Measurements from ENCODE around the gene U2AF1.
"Not testable (repeated sequence)": the region's sequence is repeated elsewhere in the genome, so short reads cannot be mapped to it uniquely, and the experiment has no call there.

U2AF1 gene

GRCh38 chr21:43109006-43109405 is 1.6 kb upstream of the U2AF1 start:
- not testable (repeated sequence) for H3K9me3 ChIP-seq (ENCODE audit: control insufficient read depth in 2 of 2, low read length in 2 of 2); H3K27me3 ChIP-seq (ENCODE audit: control insufficient read depth in 2 of 2, insufficient read depth in 2 of 2, low read length in 2 of 2); H3K36me3 ChIP-seq (ENCODE audit: control insufficient read depth in 2 of 2, insufficient read depth in 2 of 2, low read length in 2 of 2); H3K4me1 ChIP-seq (ENCODE audit: control insufficient read depth in 2 of 2, insufficient read depth in 2 of 2, low read length in 2 of 2); H3K27ac ChIP-seq (ENCODE audit: low read depth in 2 of 2, low read length in 2 of 2); H3K9ac ChIP-seq (ENCODE audit: low read depth in 1 of 2, low read length in 2 of 2); H3K4me3 ChIP-seq (ENCODE audit: low read length in 2 of 2)

GRCh38 chr21:43108177-43108576 is 807 bp upstream of the U2AF1 start:
- not testable (repeated sequence) for H3K9ac ChIP-seq (ENCODE audit: low read depth in 1 of 2, low read length in 2 of 2); H3K27me3 ChIP-seq (ENCODE audit: control insufficient read depth in 2 of 2, insufficient read depth in 2 of 2, low read length in 2 of 2); H3K9me3 ChIP-seq (ENCODE audit: control insufficient read depth in 2 of 2, low read length in 2 of 2); H3K4me3 ChIP-seq (ENCODE audit: low read length in 2 of 2); H3K4me1 ChIP-seq (ENCODE audit: control insufficient read depth in 2 of 2, insufficient read depth in 2 of 2, low read length in 2 of 2); H3K36me3 ChIP-seq (ENCODE audit: control insufficient read depth in 2 of 2, insufficient read depth in 2 of 2, low read length in 2 of 2); H3K27ac ChIP-seq (ENCODE audit: low read depth in 2 of 2, low read length in 2 of 2)

- not testable (repeated sequence) for H3K9ac ChIP-seq (ENCODE audit: low read depth in 1 of 2, low read length in 2 of 2); H3K27ac ChIP-seq (ENCODE audit: low read depth in 2 of 2, low read length in 2 of 2); H3K27me3 ChIP-seq (ENCODE audit: control insufficient read depth in 2 of 2, insufficient read depth in 2 of 2, low read length in 2 of 2); H3K9me3 ChIP-seq (ENCODE audit: control insufficient read depth in 2 of 2, low read length in 2 of 2); H3K4me3 ChIP-seq (ENCODE audit: low read length in 2 of 2); H3K36me3 ChIP-seq (ENCODE audit: control insufficient read depth in 2 of 2, insufficient read depth in 2 of 2, low read length in 2 of 2); H3K4me1 ChIP-seq (ENCODE audit: control insufficient read depth in 2 of 2, insufficient read depth in 2 of 2, low read length in 2 of 2)
Observed at GRCh38 chr21:43107794-43108137, 396 bp upstream of the U2AF1 start.

GRCh38 chr21:43104642-43105041 is 2.7 kb downstream of the U2AF1 start:
- not testable (repeated sequence) for H3K4me1 ChIP-seq (ENCODE audit: control insufficient read depth in 2 of 2, insufficient read depth in 2 of 2, low read length in 2 of 2)

GRCh38 chr21:43102281-43102680 is 5.1 kb downstream of the U2AF1 start:
- H3K27ac ChIP-seq (ENCODE audit: low read depth in 2 of 2, low read length in 2 of 2); H3K27me3 ChIP-seq (ENCODE audit: control insufficient read depth in 2 of 2, insufficient read depth in 2 of 2, low read length in 2 of 2); H3K36me3 ChIP-seq (ENCODE audit: control insufficient read depth in 2 of 2, insufficient read depth in 2 of 2, low read length in 2 of 2); H3K9me3 ChIP-seq (ENCODE audit: control insufficient read depth in 2 of 2, low read length in 2 of 2); H3K9ac ChIP-seq (ENCODE audit: low read depth in 1 of 2, low read length in 2 of 2); H3K4me1 ChIP-seq (ENCODE audit: control insufficient read depth in 2 of 2, insufficient read depth in 2 of 2, low read length in 2 of 2); H3K4me3 ChIP-seq (ENCODE audit: low read length in 2 of 2): not testable (repeated sequence)

More at GRCh38 chr21:43104642-43105041, 2.7 kb downstream of the U2AF1 start:
- H3K4me3 ChIP-seq (ENCODE audit: low read length in 2 of 2); H3K36me3 ChIP-seq (ENCODE audit: control insufficient read depth in 2 of 2, insufficient read depth in 2 of 2, low read length in 2 of 2); H3K9ac ChIP-seq (ENCODE audit: low read depth in 1 of 2, low read length in 2 of 2); H3K27ac ChIP-seq (ENCODE audit: low read depth in 2 of 2, low read length in 2 of 2); H3K9me3 ChIP-seq (ENCODE audit: control insufficient read depth in 2 of 2, low read length in 2 of 2); H3K27me3 ChIP-seq (ENCODE audit: control insufficient read depth in 2 of 2, insufficient read depth in 2 of 2, low read length in 2 of 2): not testable (repeated sequence)

- not testable (repeated sequence) for H3K27me3 ChIP-seq (ENCODE audit: control insufficient read depth in 2 of 2, insufficient read depth in 2 of 2, low read length in 2 of 2); H3K36me3 ChIP-seq (ENCODE audit: control insufficient read depth in 2 of 2, insufficient read depth in 2 of 2, low read length in 2 of 2); H3K4me3 ChIP-seq (ENCODE audit: low read length in 2 of 2); H3K9me3 ChIP-seq (ENCODE audit: control insufficient read depth in 2 of 2, low read length in 2 of 2); H3K9ac ChIP-seq (ENCODE audit: low read depth in 1 of 2, low read length in 2 of 2); H3K4me1 ChIP-seq (ENCODE audit: control insufficient read depth in 2 of 2, insufficient read depth in 2 of 2, low read length in 2 of 2); H3K27ac ChIP-seq (ENCODE audit: low read depth in 2 of 2, low read length in 2 of 2)
Observed at GRCh38 chr21:43101676-43102075, 5.7 kb downstream of the U2AF1 start.

GRCh38 chr21:43101000-43101399 is 6.4 kb downstream of the U2AF1 start:
- H3K36me3 ChIP-seq (ENCODE audit: control insufficient read depth in 2 of 2, insufficient read depth in 2 of 2, low read length in 2 of 2); H3K4me1 ChIP-seq (ENCODE audit: control insufficient read depth in 2 of 2, insufficient read depth in 2 of 2, low read length in 2 of 2); H3K4me3 ChIP-seq (ENCODE audit: low read length in 2 of 2); H3K9ac ChIP-seq (ENCODE audit: low read depth in 1 of 2, low read length in 2 of 2); H3K9me3 ChIP-seq (ENCODE audit: control insufficient read depth in 2 of 2, low read length in 2 of 2); H3K27me3 ChIP-seq (ENCODE audit: control insufficient read depth in 2 of 2, insufficient read depth in 2 of 2, low read length in 2 of 2); H3K27ac ChIP-seq (ENCODE audit: low read depth in 2 of 2, low read length in 2 of 2): not testable (repeated sequence)

- H3K27ac ChIP-seq (ENCODE audit: low read depth in 2 of 2, low read length in 2 of 2); H3K36me3 ChIP-seq (ENCODE audit: control insufficient read depth in 2 of 2, insufficient read depth in 2 of 2, low read length in 2 of 2); H3K4me1 ChIP-seq (ENCODE audit: control insufficient read depth in 2 of 2, insufficient read depth in 2 of 2, low read length in 2 of 2); H3K4me3 ChIP-seq (ENCODE audit: low read length in 2 of 2); H3K9me3 ChIP-seq (ENCODE audit: control insufficient read depth in 2 of 2, low read length in 2 of 2); H3K27me3 ChIP-seq (ENCODE audit: control insufficient read depth in 2 of 2, insufficient read depth in 2 of 2, low read length in 2 of 2); H3K9ac ChIP-seq (ENCODE audit: low read depth in 1 of 2, low read length in 2 of 2): not testable (repeated sequence)
Observed at GRCh38 chr21:43091979-43092614, 15.3 kb downstream of the U2AF1 start.

- not testable (repeated sequence) for H3K9ac ChIP-seq (ENCODE audit: low read depth in 1 of 2, low read length in 2 of 2); H3K9me3 ChIP-seq (ENCODE audit: control insufficient read depth in 2 of 2, low read length in 2 of 2); H3K4me1 ChIP-seq (ENCODE audit: control insufficient read depth in 2 of 2, insufficient read depth in 2 of 2, low read length in 2 of 2); H3K27ac ChIP-seq (ENCODE audit: low read depth in 2 of 2, low read length in 2 of 2); H3K36me3 ChIP-seq (ENCODE audit: control insufficient read depth in 2 of 2, insufficient read depth in 2 of 2, low read length in 2 of 2); H3K27me3 ChIP-seq (ENCODE audit: control insufficient read depth in 2 of 2, insufficient read depth in 2 of 2, low read length in 2 of 2); H3K4me3 ChIP-seq (ENCODE audit: low read length in 2 of 2)
Observed at GRCh38 chr21:43090947-43091346, 16.4 kb downstream of the U2AF1 start.

GRCh38 chr21:43089463-43089862 is 17.9 kb downstream of the U2AF1 start:
- H3K36me3 ChIP-seq (ENCODE audit: control insufficient read depth in 2 of 2, insufficient read depth in 2 of 2, low read length in 2 of 2); H3K4me1 ChIP-seq (ENCODE audit: control insufficient read depth in 2 of 2, insufficient read depth in 2 of 2, low read length in 2 of 2); H3K4me3 ChIP-seq (ENCODE audit: low read length in 2 of 2); H3K9ac ChIP-seq (ENCODE audit: low read depth in 1 of 2, low read length in 2 of 2); H3K27ac ChIP-seq (ENCODE audit: low read depth in 2 of 2, low read length in 2 of 2); H3K9me3 ChIP-seq (ENCODE audit: control insufficient read depth in 2 of 2, low read length in 2 of 2); H3K27me3 ChIP-seq (ENCODE audit: control insufficient read depth in 2 of 2, insufficient read depth in 2 of 2, low read length in 2 of 2): not testable (repeated sequence)

- H3K36me3 ChIP-seq (ENCODE audit: control insufficient read depth in 2 of 2, insufficient read depth in 2 of 2, low read length in 2 of 2); H3K4me3 ChIP-seq (ENCODE audit: low read length in 2 of 2); H3K4me1 ChIP-seq (ENCODE audit: control insufficient read depth in 2 of 2, insufficient read depth in 2 of 2, low read length in 2 of 2); H3K27ac ChIP-seq (ENCODE audit: low read depth in 2 of 2, low read length in 2 of 2); H3K9ac ChIP-seq (ENCODE audit: low read depth in 1 of 2, low read length in 2 of 2); H3K27me3 ChIP-seq (ENCODE audit: control insufficient read depth in 2 of 2, insufficient read depth in 2 of 2, low read length in 2 of 2); H3K9me3 ChIP-seq (ENCODE audit: control insufficient read depth in 2 of 2, low read length in 2 of 2): not testable (repeated sequence)
Observed at GRCh38 chr21:43082587-43083300, 24.6 kb downstream of the U2AF1 start.

All from mucosa of rectum (tissue), 2 donors.